IgD-negative memory B cell (primary cell): ENCODE measurements around the gene RERE. TPM values are rescaled to one million over a fixed set of nuclear protein-coding genes. Genes with fewer than 3 reads are reported as not detected.
A peak's percentile ranks its signal among the peaks of the same experiment; 100 is the strongest.

Experiments used
- H3K27ac Mint-ChIP-seq, 3 donors: one replicate each; pipeline ENCODE4 v1.8.0; 2020 to 2022; ENCODE audit warnings: mild to moderate bottlenecking in 3 of 3, mixed read lengths in 3 of 3, moderate library complexity in 1 of 3
- H3K27me3 Mint-ChIP-seq: one replicate; pipeline ENCODE4 v1.8.0; 2021; ENCODE audit warnings: mixed read lengths
- H3K36me3 Mint-ChIP-seq: one replicate; pipeline ENCODE4 v1.8.0; 2020; ENCODE audit warnings: mild to moderate bottlenecking, mixed read lengths
- H3K4me1 Mint-ChIP-seq, 3 donors: one replicate each; pipeline ENCODE4 v1.8.0; 2020 to 2022; ENCODE audit warnings: mixed read lengths in 3 of 3, mild to moderate bottlenecking in 1 of 3
- H3K4me3 Mint-ChIP-seq, 4 donors: one replicate each; pipeline ENCODE4 v1.8.0; 2020 to 2022; ENCODE audit warnings: mild to moderate bottlenecking in 4 of 4, mixed read lengths in 4 of 4, moderate library complexity in 3 of 4
- H3K9me3 Mint-ChIP-seq, 3 donors: one replicate each; pipeline ENCODE4 v1.8.0; 2020 to 2021; ENCODE audit warnings: mixed read lengths in 3 of 3, mild to moderate bottlenecking in 1 of 3
- polyA plus RNA-seq: library from polyadenylated mRNA; unstranded; fragments of 300-500 nt; fragmentation: Illumina TruSeq; gene quantifications from one replicate; pipeline ENCODE4 v1.2.3, GENCODE V29; 2021

Gene RERE
- polyA plus RNA-seq, 1 donor from 2014 or later: 24.9 TPM

GRCh38 chr1:8584316-8584715 lies 233.1 kb downstream of the RERE start:
- Mint-ChIP-seq H3K4me1 (peaks cover 10 to 21% (median 18%) of the 10 kb centered on the region in 3 donors), H3K27ac (peak overlapping the region in 1 of 3 donors; percentile 10), H3K36me3 (no peaks in the 10 kb centered on the region), H3K9me3 (no peaks in the 10 kb centered on the region), H3K4me3 (no peak overlapping the region), H3K27me3 (no peaks in the 10 kb centered on the region)

GRCh38 chr1:8583031-8583430 lies 234.4 kb downstream of the RERE start:
- Mint-ChIP-seq H3K9me3 (no peaks in the 10 kb centered on the region), H3K27ac (no peak overlapping the region), H3K27me3 (no peaks in the 10 kb centered on the region), H3K4me3 (no peak overlapping the region), H3K4me1 (peaks cover 7 to 21% (median 13%) of the 10 kb centered on the region in 3 donors), H3K36me3 (no peaks in the 10 kb centered on the region)

GRCh38 chr1:8580566-8580965 lies 236.9 kb downstream of the RERE start:
- no peak overlapping the region for H3K27ac Mint-ChIP-seq
- H3K4me1 Mint-ChIP-seq: peaks cover 3 to 5% (median 4%) of the 10 kb centered on the region in 3 donors
- H3K9me3 Mint-ChIP-seq: no peaks in the 10 kb centered on the region
- H3K4me3 Mint-ChIP-seq: no peak overlapping the region
- H3K36me3 Mint-ChIP-seq: peaks cover 5% of the 10 kb centered on the region
- no peaks in the 10 kb centered on the region for H3K27me3 Mint-ChIP-seq

GRCh38 chr1:8578936-8579335 lies 238.5 kb downstream of the RERE start:
- Mint-ChIP-seq H3K36me3 (peaks cover 5% of the 10 kb centered on the region), H3K4me3 (no peak overlapping the region), H3K27me3 (no peaks in the 10 kb centered on the region), H3K27ac (peak overlapping the region in 1 of 3 donors; percentile 41), H3K9me3 (no peaks in the 10 kb centered on the region), H3K4me1 (peaks cover 0 to 6% (median 6%) of the 10 kb centered on the region in 3 donors)

GRCh38 chr1:8578132-8578877 lies 239.1 kb downstream of the RERE start:
- Mint-ChIP-seq H3K4me3 (no peak overlapping the region), H3K27ac (peak overlapping the region in 1 of 3 donors; percentile 41), H3K36me3 (peaks cover 5% of the 10 kb centered on the region)

GRCh38 chr1:8574985-8575384 lies 242.5 kb downstream of the RERE start:
- Mint-ChIP-seq H3K9me3 (no peaks in the 10 kb centered on the region), H3K27me3 (no peaks in the 10 kb centered on the region), H3K36me3 (peaks cover 8% of the 10 kb centered on the region), H3K4me3 (no peak overlapping the region), H3K4me1 (peaks cover 11 to 15% (median 12%) of the 10 kb centered on the region in 3 donors), H3K27ac (no peak overlapping the region)

More at GRCh38 chr1:8578132-8578877, 239.1 kb downstream of the RERE start:
- no peaks in the 10 kb centered on the region for H3K27me3 Mint-ChIP-seq
- no peaks in the 10 kb centered on the region for H3K9me3 Mint-ChIP-seq
- H3K4me1 Mint-ChIP-seq: peaks cover 0 to 6% (median 6%) of the 10 kb centered on the region in 3 donors

- Mint-ChIP-seq H3K4me3 (no peak overlapping the region), H3K27ac (no peak overlapping the region), H3K27me3 (no peaks in the 10 kb centered on the region), H3K36me3 (peaks cover 6% of the 10 kb centered on the region), H3K4me1 (peaks cover 11 to 24% (median 11%) of the 10 kb centered on the region in 3 donors), H3K9me3 (no peaks in the 10 kb centered on the region)
Measured at GRCh38 chr1:8572106-8572505, 245.3 kb downstream of the RERE start.

GRCh38 chr1:8571200-8571984 lies 246.0 kb downstream of the RERE start:
- Mint-ChIP-seq H3K27ac (no peak overlapping the region), H3K27me3 (no peaks in the 10 kb centered on the region), H3K36me3 (peaks cover 8% of the 10 kb centered on the region), H3K9me3 (no peaks in the 10 kb centered on the region), H3K4me3 (no peak overlapping the region), H3K4me1 (peaks cover 11 to 27% (median 11%) of the 10 kb centered on the region in 3 donors)

GRCh38 chr1:8570465-8570864 lies 247.0 kb downstream of the RERE start:
- H3K27me3 Mint-ChIP-seq: no peaks in the 10 kb centered on the region
- peaks cover 11 to 27% (median 11%) of the 10 kb centered on the region in 3 donors for H3K4me1 Mint-ChIP-seq
- H3K36me3 Mint-ChIP-seq: peaks cover 6% of the 10 kb centered on the region
- no peak overlapping the region for H3K4me3 Mint-ChIP-seq
- H3K9me3 Mint-ChIP-seq: no peaks in the 10 kb centered on the region
- no peak overlapping the region for H3K27ac Mint-ChIP-seq

GRCh38 chr1:8569242-8569641 lies 248.2 kb downstream of the RERE start:
- Mint-ChIP-seq H3K4me1 (peaks cover 8 to 32% (median 8%) of the 10 kb centered on the region in 3 donors), H3K27ac (no peak overlapping the region), H3K27me3 (no peaks in the 10 kb centered on the region), H3K4me3 (no peak overlapping the region), H3K9me3 (no peaks in the 10 kb centered on the region), H3K36me3 (peaks cover 8% of the 10 kb centered on the region)

GRCh38 chr1:8568837-8569236 lies 248.6 kb downstream of the RERE start:
- H3K4me3 Mint-ChIP-seq: no peak overlapping the region
- no peak overlapping the region for H3K27ac Mint-ChIP-seq
- no peaks in the 10 kb centered on the region for H3K27me3 Mint-ChIP-seq
- H3K4me1 Mint-ChIP-seq: peaks cover 9 to 32% (median 10%) of the 10 kb centered on the region in 3 donors
- peaks cover 8% of the 10 kb centered on the region for H3K36me3 Mint-ChIP-seq
- H3K9me3 Mint-ChIP-seq: no peaks in the 10 kb centered on the region

- peak overlapping the region in 1 of 3 donors; percentile 16 for H3K27ac Mint-ChIP-seq
- H3K27me3 Mint-ChIP-seq: no peaks in the 10 kb centered on the region
- H3K4me1 Mint-ChIP-seq: peaks cover 22 to 45% (median 22%) of the 10 kb centered on the region in 3 donors
- no peaks in the 10 kb centered on the region for H3K9me3 Mint-ChIP-seq
- H3K36me3 Mint-ChIP-seq: peaks cover 8% of the 10 kb centered on the region
- H3K4me3 Mint-ChIP-seq: no peak overlapping the region
Measured at GRCh38 chr1:8567146-8567545, 250.3 kb downstream of the RERE start.

GRCh38 chr1:8565802-8566201 lies 251.6 kb downstream of the RERE start:
- peaks cover 5% of the 10 kb centered on the region for H3K36me3 Mint-ChIP-seq
- no peak overlapping the region for H3K4me3 Mint-ChIP-seq
- no peak overlapping the region for H3K27ac Mint-ChIP-seq
- peaks cover 23 to 43% (median 28%) of the 10 kb centered on the region in 3 donors for H3K4me1 Mint-ChIP-seq
- H3K27me3 Mint-ChIP-seq: no peaks in the 10 kb centered on the region
- no peaks in the 10 kb centered on the region for H3K9me3 Mint-ChIP-seq

- peaks cover 28 to 48% (median 33%) of the 10 kb centered on the region in 3 donors for H3K4me1 Mint-ChIP-seq
- H3K27ac Mint-ChIP-seq: peak overlapping the region in 2 of 3 donors; percentile 74 to 95
- no peak overlapping the region for H3K4me3 Mint-ChIP-seq
- no peaks in the 10 kb centered on the region for H3K9me3 Mint-ChIP-seq
- H3K36me3 Mint-ChIP-seq: peaks cover 5% of the 10 kb centered on the region
- no peaks in the 10 kb centered on the region for H3K27me3 Mint-ChIP-seq
Measured at GRCh38 chr1:8563944-8564537, 253.4 kb downstream of the RERE start.
